Measurements from ENCODE around the gene SOX9. TPM values are rescaled to one million over a fixed set of nuclear protein-coding genes. Genes with fewer than 3 reads are reported as not detected.

Gene SOX9
- total RNA-seq, 2 donors from 2014 or later: 0.46 to 1.3 TPM

DNA sequence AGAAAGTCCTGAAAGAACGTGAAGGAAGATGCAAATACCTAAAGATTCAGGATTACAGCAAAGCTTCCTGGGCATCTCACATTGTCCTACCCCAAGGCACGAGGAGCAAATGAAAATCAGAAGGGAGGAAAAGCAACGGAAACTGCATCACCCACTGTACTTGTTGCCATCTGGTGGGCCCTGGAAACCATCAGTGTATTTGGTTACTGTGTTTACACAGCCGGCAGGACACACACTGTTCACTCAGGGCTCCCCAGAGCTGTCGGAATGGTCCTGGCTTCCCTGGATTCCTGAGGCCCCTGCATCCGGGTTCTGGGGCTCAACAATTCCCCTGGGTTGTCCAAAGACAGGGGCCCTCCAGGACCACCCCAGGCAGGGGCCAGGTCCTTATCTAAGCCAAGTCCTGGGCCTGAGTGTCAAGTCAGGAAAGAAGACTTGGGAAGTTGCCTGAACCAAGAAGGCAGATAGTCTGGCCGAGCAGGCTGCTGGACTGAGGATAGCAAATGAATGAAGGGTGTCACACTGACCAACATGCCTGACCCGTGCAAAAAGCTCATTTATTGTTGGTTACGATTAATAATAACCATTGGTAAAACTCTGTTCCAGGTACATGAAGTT lies 52.8 kb downstream of the SOX9 start:
- TF ChIP-seq, protein P1, sequence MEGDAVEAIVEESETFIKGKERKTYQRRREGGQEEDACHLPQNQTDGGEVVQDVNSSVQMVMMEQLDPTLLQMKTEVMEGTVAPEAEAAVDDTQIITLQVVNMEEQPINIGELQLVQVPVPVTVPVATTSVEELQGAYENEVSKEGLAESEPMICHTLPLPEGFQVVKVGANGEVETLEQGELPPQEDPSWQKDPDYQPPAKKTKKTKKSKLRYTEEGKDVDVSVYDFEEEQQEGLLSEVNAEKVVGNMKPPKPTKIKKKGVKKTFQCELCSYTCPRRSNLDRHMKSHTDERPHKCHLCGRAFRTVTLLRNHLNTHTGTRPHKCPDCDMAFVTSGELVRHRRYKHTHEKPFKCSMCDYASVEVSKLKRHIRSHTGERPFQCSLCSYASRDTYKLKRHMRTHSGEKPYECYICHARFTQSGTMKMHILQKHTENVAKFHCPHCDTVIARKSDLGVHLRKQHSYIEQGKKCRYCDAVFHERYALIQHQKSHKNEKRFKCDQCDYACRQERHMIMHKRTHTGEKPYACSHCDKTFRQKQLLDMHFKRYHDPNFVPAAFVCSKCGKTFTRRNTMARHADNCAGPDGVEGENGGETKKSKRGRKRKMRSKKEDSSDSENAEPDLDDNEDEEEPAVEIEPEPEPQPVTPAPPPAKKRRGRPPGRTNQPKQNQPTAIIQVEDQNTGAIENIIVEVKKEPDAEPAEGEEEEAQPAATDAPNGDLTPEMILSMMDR (conservative IDR thresholded peaks at IDR 0.05): no peak
- no peaks in the 10 kb centered on the region for H3K36me3 ChIP-seq (ENCODE audit: control insufficient read depth, insufficient read depth, low read length)
- no peak for DNase-seq
- no peak overlapping the region for H3K27ac ChIP-seq (ENCODE audit: low read depth, low read length)
- 83 to 84% methylated on average over 7 to 9 of the region's 9 CpGs for WGBS, 2 experiments (ENCODE audit: insufficient coverage in 1 of 2, insufficient read length in 1 of 2)
- Mint-ChIP-seq H3K36me3 (ENCODE audit: low read depth) (no peaks in the 10 kb centered on the region), H3K27me3 (ENCODE audit: insufficient read depth) (peaks cover 10% of the 10 kb centered on the region), H3K4me3 (no peak overlapping the region), H3K9me3 (no peaks in the 10 kb centered on the region), H3K4me1 (peaks cover 23% of the 10 kb centered on the region), H3K27ac (no peak overlapping the region)
- H3K4me3 ChIP-seq (ENCODE audit: low read length): no peak overlapping the region
- no peak overlapping the region for H3K9ac ChIP-seq (ENCODE audit: extremely low read depth, low read length, poor library complexity, severe bottlenecking)
- no peaks in the 10 kb centered on the region for H3K9me3 ChIP-seq (ENCODE audit: control insufficient read depth, low read length)
- no peaks in the 10 kb centered on the region for H3K4me1 ChIP-seq (ENCODE audit: control insufficient read depth, insufficient read depth, low read length)
- no peaks in the 10 kb centered on the region for H3K27me3 ChIP-seq (ENCODE audit: control insufficient read depth, insufficient read depth, low read length, poor library complexity, severe bottlenecking)

DNA sequence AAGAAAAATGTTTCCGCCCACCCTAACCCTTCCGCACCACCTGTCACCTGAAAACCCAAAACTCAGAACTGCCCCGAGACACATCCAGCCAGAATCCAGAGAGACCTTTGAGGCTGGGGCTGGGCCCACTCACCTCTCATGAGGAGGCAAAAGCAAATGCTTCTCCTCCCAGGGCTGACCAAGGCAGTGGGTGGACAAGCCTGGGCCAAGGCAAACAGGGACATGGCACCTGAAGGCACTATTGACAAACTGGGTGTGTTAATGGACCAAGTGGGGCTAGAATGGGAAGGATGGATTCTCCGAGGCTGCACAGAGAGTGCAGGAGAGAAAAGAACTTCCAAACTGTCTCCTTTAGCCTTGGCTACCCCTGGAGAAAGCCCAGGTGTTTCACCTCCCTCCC lies 54.4 kb downstream of the SOX9 start:
- H3K4me1 Mint-ChIP-seq: peaks cover 23% of the 10 kb centered on the region
- 93 to 100% methylated on average over 1 to 4 of the region's 4 CpGs for WGBS, 2 experiments (ENCODE audit: insufficient coverage in 1 of 2, insufficient read length in 1 of 2)
- H3K27ac Mint-ChIP-seq: no peak overlapping the region
- H3K4me3 Mint-ChIP-seq: no peak overlapping the region
- Histone ChIP-seq H3K9ac (ENCODE audit: extremely low read depth, low read length, poor library complexity, severe bottlenecking) (no peak overlapping the region), H3K36me3 (ENCODE audit: control insufficient read depth, insufficient read depth, low read length) (no peaks in the 10 kb centered on the region), H3K27ac (ENCODE audit: low read depth, low read length) (no peak overlapping the region), H3K27me3 (ENCODE audit: control insufficient read depth, insufficient read depth, low read length, poor library complexity, severe bottlenecking) (no peaks in the 10 kb centered on the region), H3K9me3 (ENCODE audit: control insufficient read depth, low read length) (no peaks in the 10 kb centered on the region), H3K4me1 (ENCODE audit: control insufficient read depth, insufficient read depth, low read length) (no peaks in the 10 kb centered on the region), H3K4me3 (ENCODE audit: low read length) (no peak overlapping the region)
- DNase-seq: no peak
- H3K9me3 Mint-ChIP-seq: no peaks in the 10 kb centered on the region
- peaks cover 9% of the 10 kb centered on the region for H3K27me3 Mint-ChIP-seq (ENCODE audit: insufficient read depth)
- no peaks in the 10 kb centered on the region for H3K36me3 Mint-ChIP-seq (ENCODE audit: low read depth)
- TF ChIP-seq, protein P1 (conservative IDR thresholded peaks at IDR 0.05): no peak

All from endodermal cell (in vitro differentiated cells).